GM21515 (cell line): Measurements from ENCODE around the gene LSM14A.
"Not testable (repeated sequence)": the region's sequence is repeated elsewhere in the genome, so short reads cannot be mapped to it uniquely, and the experiment has no call there.

Source experiments
- ATAC-seq: cut with Tn5 transposase; IDR thresholded peaks from one replicate; pipeline ENCODE4 v1.9.1; 2021; ENCODE audit not compliant: unreplicated experiment

LSM14A gene

GRCh38 chr19:34171877-34172660 lies at the start of gene LSM14A:
Gene LSM14A (plus strand): TSS chr19:34172504. CDS start chr19:34172643, 139 bp downstream.
- peak; percentile 63 for ATAC-seq

GRCh38 chr19:34124828-34125227 lies 47.5 kb upstream of the LSM14A start:
- no peak for ATAC-seq

- no peak for ATAC-seq
Measured at GRCh38 chr19:34126966-34127365, 45.3 kb upstream of the LSM14A start.

GRCh38 chr19:34127684-34128189 lies 44.6 kb upstream of the LSM14A start:
- ATAC-seq, result no peak

- ATAC-seq, result no peak
Measured at GRCh38 chr19:34128558-34129250, 43.6 kb upstream of the LSM14A start.

- ATAC-seq, result no peak
Measured at GRCh38 chr19:34131100-34131499, 41.2 kb upstream of the LSM14A start.

- ATAC-seq, result not testable (repeated sequence)
Measured at GRCh38 chr19:34132145-34132544, 40.2 kb upstream of the LSM14A start.

GRCh38 chr19:34132706-34133105 lies 39.6 kb upstream of the LSM14A start:
- not testable (repeated sequence) for ATAC-seq

- ATAC-seq, result peak; percentile 92
Measured at GRCh38 chr19:34134190-34135053, 37.9 kb upstream of the LSM14A start.

GRCh38 chr19:34135054-34135800 lies 37.1 kb upstream of the LSM14A start:
- ATAC-seq, result no peak

GRCh38 chr19:34135821-34136611 lies 36.3 kb upstream of the LSM14A start:
- ATAC-seq, result no peak

- no peak for ATAC-seq
Measured at GRCh38 chr19:34141025-34141424, 31.3 kb upstream of the LSM14A start.

- no peak for ATAC-seq
Measured at GRCh38 chr19:34142440-34142839, 29.9 kb upstream of the LSM14A start.

- ATAC-seq, result no peak
Measured at GRCh38 chr19:34145741-34146202, 26.5 kb upstream of the LSM14A start.

- no peak for ATAC-seq
Measured at GRCh38 chr19:34148658-34149185, 23.6 kb upstream of the LSM14A start.

GRCh38 chr19:34149873-34150272 lies 22.4 kb upstream of the LSM14A start:
- ATAC-seq, result no peak

GRCh38 chr19:34150558-34150957 lies 21.7 kb upstream of the LSM14A start:
- no peak for ATAC-seq

GRCh38 chr19:34151439-34151838 lies 20.9 kb upstream of the LSM14A start:
- no peak for ATAC-seq

- no peak for ATAC-seq
Measured at GRCh38 chr19:34154401-34154800, 17.9 kb upstream of the LSM14A start.
